ENCODE measurements around the gene TNS4. TPM values are rescaled to one million over a fixed set of nuclear protein-coding genes. Genes with fewer than 3 reads are reported as not detected.
A peak's percentile ranks its signal among the peaks of the same experiment; 100 is the strongest.

TNS4 gene
- total and polyA plus RNA-seq, 5 experiments from 2014 or later, result not detected

GRCh38 chr17:40534371-40535189, 33.2 kb upstream of the TNS4 start:
- Mint-ChIP-seq H3K27me3 (peaks cover 0 to 3% (median 0%) of the 10 kb centered on the region in 5 donors), H3K27ac (peak overlapping the region; percentile 91 to 99 (median 98)), H3K4me3 (peak overlapping the region in 3 of 10 donors; percentile 13 to 46 (median 36)), H3K36me3 (peaks cover 0 to 3% (median 0%) of the 10 kb centered on the region in 3 donors), H3K4me1 (peaks cover 49 to 96% (median 92%) of the 10 kb centered on the region in 4 donors), H3K9me3 (peaks cover 0 to 5% (median 0%) of the 10 kb centered on the region in 9 donors)
- ATAC-seq, result no peak
- POLR2A ChIA-PET, result interaction anchor here (0.6 to 37.3 kb wide), 16 partner anchors 8 to 1716 kb away, joined by 3 to 2269 read pairs (median 11); partner anchors contain the start of genes CCR7, IGFBP4 and TOP2A
- no peak for DNase-seq

- Mint-ChIP-seq H3K27me3 (peaks cover 0 to 3% (median 0%) of the 10 kb centered on the region in 5 donors), H3K9me3 (peaks cover 0 to 5% (median 0%) of the 10 kb centered on the region in 9 donors), H3K36me3 (peaks cover 0 to 3% (median 0%) of the 10 kb centered on the region in 3 donors), H3K4me1 (peaks cover 44 to 94% (median 88%) of the 10 kb centered on the region in 4 donors), H3K27ac (peak overlapping the region; percentile 91 to 99 (median 98)), H3K4me3 (peak overlapping the region; percentile 31 to 93 (median 76))
- POLR2A ChIA-PET, result interaction anchor here (0.7 to 34.1 kb wide), 23 partner anchors 9 to 231 kb away, joined by 3 to 1289 read pairs (median 5); partner anchors contain the start of genes CCR7, IGFBP4 and TOP2A
- DNase-seq, result no peak
- ATAC-seq, result peak in 1 of 2 donors; percentile 2
Observed at GRCh38 chr17:40533896-40534295, 32.5 kb upstream of the TNS4 start.

GRCh38 chr17:40532520-40533253, 31.3 kb upstream of the TNS4 start:
- DNase-seq, result no peak
- H3K27ac Mint-ChIP-seq, result peak overlapping the region; percentile 91 to 99 (median 98)

GRCh38 chr17:40531051-40531991, 29.9 kb upstream of the TNS4 start:
- H3K27me3 Mint-ChIP-seq, result peaks cover 0 to 3% (median 0%) of the 10 kb centered on the region in 5 donors
- H3K36me3 Mint-ChIP-seq, result peaks cover 0 to 3% (median 0%) of the 10 kb centered on the region in 3 donors
- H3K4me3 Mint-ChIP-seq, result peak overlapping the region in 9 of 10 donors; percentile 29 to 65 (median 39)
- DNase-seq (peak; percentile 48 to 88 (median 61)), ATAC-seq (peak; percentile 8 to 20)
- H3K9me3 Mint-ChIP-seq, result peaks cover 0 to 8% (median 0%) of the 10 kb centered on the region in 9 donors
- H3K27ac Mint-ChIP-seq, result peak overlapping the region in 9 of 10 donors; percentile 18 to 96 (median 77)
- POLR2A ChIA-PET, result interaction anchor here (0.6 to 34.1 kb wide), 16 partner anchors 8 to 174 kb away, joined by 3 to 1289 read pairs (median 6); partner anchors contain the start of genes CCR7 and IGFBP4
- peaks cover 34 to 78% (median 70%) of the 10 kb centered on the region in 4 donors for H3K4me1 Mint-ChIP-seq

More at GRCh38 chr17:40532520-40533253, 31.3 kb upstream of the TNS4 start:
- peaks cover 0 to 3% (median 0%) of the 10 kb centered on the region in 5 donors for H3K27me3 Mint-ChIP-seq
- H3K9me3 Mint-ChIP-seq, result peaks cover 0 to 5% (median 0%) of the 10 kb centered on the region in 9 donors
- H3K36me3 Mint-ChIP-seq, result peaks cover 0 to 3% (median 0%) of the 10 kb centered on the region in 3 donors
- ATAC-seq, result no peak
- peak overlapping the region in 4 of 10 donors; percentile 14 to 93 (median 68) for H3K4me3 Mint-ChIP-seq
- H3K4me1 Mint-ChIP-seq, result peaks cover 44 to 92% (median 83%) of the 10 kb centered on the region in 4 donors
- POLR2A ChIA-PET, result interaction anchor here (0.5 to 34.1 kb wide), 33 partner anchors 8 to 663 kb away, joined by 3 to 1289 read pairs (median 5); partner anchors contain the start of genes CCR7, IGFBP4 and TOP2A

- peaks cover 31 to 71% (median 62%) of the 10 kb centered on the region in 4 donors for H3K4me1 Mint-ChIP-seq
Observed at GRCh38 chr17:40530531-40530994, 29.1 kb upstream of the TNS4 start.

GRCh38 chr17:40529991-40530390, 28.6 kb upstream of the TNS4 start:
- POLR2A ChIA-PET, result interaction anchor here (0.5 to 34.1 kb wide), 6 partner anchors 12 to 125 kb away, joined by 3 to 1289 read pairs (median 4); partner anchors contain the start of gene CCR7
- peaks cover 0 to 22% (median 5%) of the 10 kb centered on the region in 9 donors for H3K9me3 Mint-ChIP-seq
- H3K4me3 Mint-ChIP-seq, result no peak overlapping the region
- DNase-seq, result no peak
- H3K4me1 Mint-ChIP-seq, result peaks cover 31 to 65% (median 60%) of the 10 kb centered on the region in 4 donors
- H3K36me3 Mint-ChIP-seq, result peaks cover 3 to 12% (median 5%) of the 10 kb centered on the region in 3 donors
- peak overlapping the region in 4 of 10 donors; percentile 51 to 89 (median 63) for H3K27ac Mint-ChIP-seq
- ATAC-seq, result no peak
- H3K27me3 Mint-ChIP-seq, result peaks cover 0 to 3% (median 0%) of the 10 kb centered on the region in 5 donors

More at GRCh38 chr17:40530531-40530994, 29.1 kb upstream of the TNS4 start:
- Mint-ChIP-seq H3K27me3 (peaks cover 0 to 3% (median 0%) of the 10 kb centered on the region in 5 donors), H3K36me3 (peaks cover 0 to 6% (median 3%) of the 10 kb centered on the region in 3 donors), H3K4me3 (peak overlapping the region in 9 of 10 donors; percentile 22 to 65 (median 39)), H3K9me3 (peaks cover 0 to 16% (median 2%) of the 10 kb centered on the region in 9 donors), H3K27ac (peak overlapping the region in 8 of 10 donors; percentile 51 to 96 (median 79))
- ATAC-seq (no peak), DNase-seq (no peak)
- POLR2A ChIA-PET, result interaction anchor here (0.5 to 34.1 kb wide), 8 partner anchors 11 to 126 kb away, joined by 3 to 1289 read pairs (median 4); partner anchors contain the start of gene CCR7

- POLR2A ChIA-PET, result interaction anchor here (0.5 to 34.1 kb wide), 6 partner anchors 11 to 418 kb away, joined by 3 to 1289 read pairs (median 5); partner anchors contain the start of gene CCR7
- H3K9me3 Mint-ChIP-seq, result peaks cover 0 to 33% (median 16%) of the 10 kb centered on the region in 9 donors
- ATAC-seq (no peak), DNase-seq (peak in 2 of 10 donors; percentile 45 to 46)
- peaks cover 3 to 18% (median 16%) of the 10 kb centered on the region in 3 donors for H3K36me3 Mint-ChIP-seq
- H3K27me3 Mint-ChIP-seq, result peaks cover 0 to 3% (median 0%) of the 10 kb centered on the region in 5 donors
- H3K4me1 Mint-ChIP-seq, result peaks cover 26 to 55% (median 51%) of the 10 kb centered on the region in 4 donors
- peak overlapping the region in 3 of 10 donors; percentile 42 to 62 (median 53) for H3K4me3 Mint-ChIP-seq
- peak overlapping the region in 6 of 10 donors; percentile 31 to 91 (median 64) for H3K27ac Mint-ChIP-seq
Observed at GRCh38 chr17:40528692-40529417, 27.4 kb upstream of the TNS4 start.

GRCh38 chr17:40526668-40527067, 25.2 kb upstream of the TNS4 start:
- no peak for ATAC-seq
- no peak overlapping the region for H3K4me3 Mint-ChIP-seq
- POLR2A ChIA-PET, result interaction anchor here (0.5 to 34.1 kb wide), 2 partner anchors 32 to 37 kb away, joined by 3 to 1289 read pairs; partner anchors contain the start of gene CCR7

GRCh38 chr17:40525294-40525693, 23.9 kb upstream of the TNS4 start:
- POLR2A ChIA-PET, result interaction anchor here (0.6 to 34.1 kb wide), 3 partner anchors 34 to 50 kb away, joined by 3 to 1289 read pairs (median 5); partner anchors contain the start of gene CCR7

More at GRCh38 chr17:40526668-40527067, 25.2 kb upstream of the TNS4 start:
- H3K36me3 Mint-ChIP-seq, result peaks cover 0 to 18% (median 16%) of the 10 kb centered on the region in 3 donors
- peaks cover 0 to 29% (median 19%) of the 10 kb centered on the region in 9 donors for H3K9me3 Mint-ChIP-seq
- H3K4me1 Mint-ChIP-seq, result peaks cover 11 to 42% (median 35%) of the 10 kb centered on the region in 4 donors
- no peak for DNase-seq
- H3K27ac Mint-ChIP-seq, result peak overlapping the region in 1 of 10 donors; percentile 53
- H3K27me3 Mint-ChIP-seq, result no peaks in the 10 kb centered on the region

More at GRCh38 chr17:40525294-40525693, 23.9 kb upstream of the TNS4 start:
- peaks cover 0 to 18% (median 16%) of the 10 kb centered on the region in 3 donors for H3K36me3 Mint-ChIP-seq
- DNase-seq, result no peak
- H3K9me3 Mint-ChIP-seq, result peaks cover 0 to 29% (median 19%) of the 10 kb centered on the region in 9 donors
- H3K27ac Mint-ChIP-seq, result no peak overlapping the region
- H3K4me1 Mint-ChIP-seq, result peaks cover 2 to 34% (median 25%) of the 10 kb centered on the region in 4 donors
- H3K27me3 Mint-ChIP-seq, result no peaks in the 10 kb centered on the region
- no peak for ATAC-seq
- no peak overlapping the region for H3K4me3 Mint-ChIP-seq

Data from naive thymus-derived CD8-positive, alpha-beta T cell (primary cell).